Measurements from ENCODE around the gene CCDC149. TPM values are rescaled to one million over a fixed set of nuclear protein-coding genes. Genes with fewer than 3 reads are reported as not detected.

CCDC149 gene
- total RNA-seq, 2 experiments from 2014 or later: not detected

GRCh38 chr4:24816797-24817196 is 96.0 kb downstream of the CCDC149 start:
- Mint-ChIP-seq H3K4me1 (ENCODE audit: low read depth) (no peaks in the 10 kb centered on the region), H3K4me3 (no peak overlapping the region), H3K9me3 (no peaks in the 10 kb centered on the region), H3K27ac (no peak overlapping the region), H3K27me3 (no peaks in the 10 kb centered on the region), H3K36me3 (no peaks in the 10 kb centered on the region)
- intact Hi-C loops (cut with micrococcal nuclease): no loop called here
- ChIA-PET POLR2A (no interaction called here), CTCF (no interaction called here)
- no peak for DNase-seq

GRCh38 chr4:24813732-24814131 is 99.1 kb downstream of the CCDC149 start:
- CTCF ChIA-PET: no interaction called here
- H3K9me3 Mint-ChIP-seq: no peaks in the 10 kb centered on the region
- H3K36me3 Mint-ChIP-seq: no peaks in the 10 kb centered on the region
- no peak for DNase-seq
- H3K4me1 Mint-ChIP-seq (ENCODE audit: low read depth): no peaks in the 10 kb centered on the region
- POLR2A ChIA-PET: no interaction called here
- H3K4me3 Mint-ChIP-seq: no peak overlapping the region
- H3K27ac Mint-ChIP-seq: no peak overlapping the region
- intact Hi-C loops (cut with micrococcal nuclease): no loop called here
- H3K27me3 Mint-ChIP-seq: no peaks in the 10 kb centered on the region

GRCh38 chr4:24810871-24811631 is 101.8 kb downstream of the CCDC149 start:
- Mint-ChIP-seq H3K9me3 (no peaks in the 10 kb centered on the region), H3K36me3 (no peaks in the 10 kb centered on the region), H3K4me1 (ENCODE audit: low read depth) (no peaks in the 10 kb centered on the region), H3K27ac (no peak overlapping the region), H3K27me3 (no peaks in the 10 kb centered on the region), H3K4me3 (no peak overlapping the region)
- ChIA-PET CTCF (no interaction called here), POLR2A (no interaction called here)
- no peak for DNase-seq
- intact Hi-C loops (cut with micrococcal nuclease): no loop called here

GRCh38 chr4:24809815-24810405 is 102.9 kb downstream of the CCDC149 start:
- CTCF ChIA-PET: no interaction called here
- H3K9me3 Mint-ChIP-seq: no peaks in the 10 kb centered on the region
- POLR2A ChIA-PET: no interaction called here

GRCh38 chr4:24809376-24809775 is 103.5 kb downstream of the CCDC149 start:
- H3K27me3 Mint-ChIP-seq: peaks cover 4% of the 10 kb centered on the region
- H3K27ac Mint-ChIP-seq: no peak overlapping the region
- no peaks in the 10 kb centered on the region for H3K36me3 Mint-ChIP-seq
- CTCF ChIA-PET: no interaction called here
- H3K4me3 Mint-ChIP-seq: no peak overlapping the region
- no peak for DNase-seq
- intact Hi-C loops (cut with micrococcal nuclease): no loop called here
- POLR2A ChIA-PET: no interaction called here
- no peaks in the 10 kb centered on the region for H3K4me1 Mint-ChIP-seq (ENCODE audit: low read depth)
- H3K9me3 Mint-ChIP-seq: no peaks in the 10 kb centered on the region

More at GRCh38 chr4:24809815-24810405, 102.9 kb downstream of the CCDC149 start:
- no peak for DNase-seq
- Mint-ChIP-seq H3K36me3 (no peaks in the 10 kb centered on the region), H3K27me3 (no peaks in the 10 kb centered on the region), H3K27ac (no peak overlapping the region), H3K4me3 (no peak overlapping the region), H3K4me1 (ENCODE audit: low read depth) (no peaks in the 10 kb centered on the region)
- intact Hi-C loops (cut with micrococcal nuclease): no loop called here

- CTCF ChIA-PET: no interaction called here
Measured at GRCh38 chr4:24808955-24809354, 103.9 kb downstream of the CCDC149 start.

GRCh38 chr4:24808261-24808660 is 104.6 kb downstream of the CCDC149 start:
- Mint-ChIP-seq H3K27me3 (peaks cover 8% of the 10 kb centered on the region), H3K27ac (no peak overlapping the region), H3K4me3 (no peak overlapping the region), H3K36me3 (no peaks in the 10 kb centered on the region), H3K4me1 (ENCODE audit: low read depth) (no peaks in the 10 kb centered on the region), H3K9me3 (no peaks in the 10 kb centered on the region)
- DNase-seq: no peak
- ChIA-PET CTCF (no interaction called here), POLR2A (no interaction called here)
- intact Hi-C loops (cut with micrococcal nuclease): no loop called here

More at GRCh38 chr4:24808955-24809354, 103.9 kb downstream of the CCDC149 start:
- no peaks in the 10 kb centered on the region for H3K36me3 Mint-ChIP-seq
- intact Hi-C loops (cut with micrococcal nuclease): no loop called here
- DNase-seq: no peak
- H3K4me3 Mint-ChIP-seq: no peak overlapping the region
- no peaks in the 10 kb centered on the region for H3K9me3 Mint-ChIP-seq
- H3K4me1 Mint-ChIP-seq (ENCODE audit: low read depth): no peaks in the 10 kb centered on the region
- H3K27me3 Mint-ChIP-seq: peaks cover 5% of the 10 kb centered on the region
- POLR2A ChIA-PET: no interaction called here
- no peak overlapping the region for H3K27ac Mint-ChIP-seq

- no peak overlapping the region for H3K27ac Mint-ChIP-seq
- no peaks in the 10 kb centered on the region for H3K9me3 Mint-ChIP-seq
- DNase-seq: no peak
- peaks cover 10% of the 10 kb centered on the region for H3K27me3 Mint-ChIP-seq
- POLR2A ChIA-PET: no interaction called here
- no peak overlapping the region for H3K4me3 Mint-ChIP-seq
- CTCF ChIA-PET: no interaction called here
- no peaks in the 10 kb centered on the region for H3K4me1 Mint-ChIP-seq (ENCODE audit: low read depth)
- H3K36me3 Mint-ChIP-seq: no peaks in the 10 kb centered on the region
- intact Hi-C loops (cut with micrococcal nuclease): no loop called here
Measured at GRCh38 chr4:24807611-24808010, 105.2 kb downstream of the CCDC149 start.

GRCh38 chr4:24806206-24806990 is 106.4 kb downstream of the CCDC149 start:
- intact Hi-C loops (cut with micrococcal nuclease): no loop called here
- POLR2A ChIA-PET: no interaction called here
- Mint-ChIP-seq H3K4me1 (ENCODE audit: low read depth) (no peaks in the 10 kb centered on the region), H3K27ac (no peak overlapping the region), H3K4me3 (no peak overlapping the region), H3K27me3 (peaks cover 17% of the 10 kb centered on the region), H3K9me3 (no peaks in the 10 kb centered on the region), H3K36me3 (no peaks in the 10 kb centered on the region)
- DNase-seq: no peak
- CTCF ChIA-PET: no interaction called here

- intact Hi-C loops (cut with micrococcal nuclease): no loop called here
- Mint-ChIP-seq H3K27me3 (peaks cover 25% of the 10 kb centered on the region), H3K36me3 (no peaks in the 10 kb centered on the region), H3K9me3 (no peaks in the 10 kb centered on the region), H3K4me1 (ENCODE audit: low read depth) (no peaks in the 10 kb centered on the region), H3K27ac (no peak overlapping the region), H3K4me3 (no peak overlapping the region)
- POLR2A ChIA-PET: no interaction called here
- DNase-seq: no peak
- CTCF ChIA-PET: no interaction called here
Measured at GRCh38 chr4:24805566-24805965, 107.3 kb downstream of the CCDC149 start.

GRCh38 chr4:24805067-24805466 is 107.8 kb downstream of the CCDC149 start:
- H3K27me3 Mint-ChIP-seq: peaks cover 29% of the 10 kb centered on the region
- ChIA-PET POLR2A (no interaction called here), CTCF (no interaction called here)
- H3K9me3 Mint-ChIP-seq: no peaks in the 10 kb centered on the region
- no peaks in the 10 kb centered on the region for H3K4me1 Mint-ChIP-seq (ENCODE audit: low read depth)
- no peak overlapping the region for H3K4me3 Mint-ChIP-seq
- no peak overlapping the region for H3K27ac Mint-ChIP-seq
- H3K36me3 Mint-ChIP-seq: no peaks in the 10 kb centered on the region
- intact Hi-C loops (cut with micrococcal nuclease): no loop called here
- DNase-seq: no peak

GRCh38 chr4:24802648-24803047 is 110.2 kb downstream of the CCDC149 start:
- CTCF ChIA-PET: no interaction called here
- Mint-ChIP-seq H3K9me3 (no peaks in the 10 kb centered on the region), H3K4me1 (ENCODE audit: low read depth) (no peaks in the 10 kb centered on the region), H3K27me3 (peaks cover 40% of the 10 kb centered on the region), H3K27ac (no peak overlapping the region), H3K4me3 (no peak overlapping the region), H3K36me3 (no peaks in the 10 kb centered on the region)
- intact Hi-C loops (cut with micrococcal nuclease): no loop called here
- POLR2A ChIA-PET: no interaction called here
- no peak for DNase-seq
